IMR-90 (cell line): ENCODE data around the gene NR4A1. TPM values are rescaled to one million over a fixed set of nuclear protein-coding genes. Genes with fewer than 3 reads are reported as not detected.
A peak's percentile ranks its signal among the peaks of the same experiment; 100 is the strongest.

Experiments
- ATAC-seq: fragments of 200-7000 bp; cut with Tn5 transposase; 2 replicates; pipeline ENCODE4 v1.9.1; 2020; ENCODE audit warnings: low read depth, mild to moderate bottlenecking, moderate library complexity
- Bru-seq: library from RNA; stranded (reverse); fragments of 400-500 nt; gene quantifications from one replicate; lab custom pipeline; 2021; lab: Mats Ljungman, UMichigan
- BruChase-seq, 2 experiments: library from RNA; stranded (reverse); fragments of 400-500 nt; gene quantifications; one replicate each; lab custom pipeline; 2021; lab: Mats Ljungman, UMichigan
- BruUV-seq: library from RNA; stranded (reverse); fragments of 400-500 nt; replicated peaks from 2 replicates; lab custom pipeline; 2021; lab: Mats Ljungman, UMichigan
- CTCF ChIA-PET: fragments of 300-600 bp; formaldehyde crosslinking; extraction: SDS; loops from one replicate; lab custom pipeline; 2021; ENCODE audit warnings: antibody characterized with exemption; lab: Yijun Ruan, JAX
- POLR2A ChIA-PET: fragments of 300-600 bp; sonication (Branson Sonifier 250); formaldehyde crosslinking; loops from one replicate; lab custom pipeline; 2022; ENCODE audit warnings: antibody characterized with exemption; ENCODE audit not compliant: unreplicated experiment; lab: Charles Lee
- DNase-seq: peaks from one replicate; pipeline ENCODE4 v3.0.0; 2013
- H2AFZ ChIP-seq: replicated peaks from 2 replicates; pipeline ENCODE3; 2013; ENCODE audit warnings: low read length, mild to moderate bottlenecking; ENCODE audit not compliant: poor library complexity
- H2AK5ac ChIP-seq: 2 replicates; pipeline ENCODE4 v1.6.1; 2013; ENCODE audit warnings: low read depth, low read length, inconsistent platforms
- H2AK9ac ChIP-seq: replicated peaks from 2 replicates; pipeline ENCODE3; 2013; ENCODE audit warnings: mild to moderate bottlenecking, low read depth, low read length, moderate library complexity; ENCODE audit not compliant: poor library complexity
- H2BK120ac ChIP-seq: 2 replicates; pipeline ENCODE4 v1.6.1; 2013; ENCODE audit warnings: low read depth, low read length, inconsistent platforms
- H2BK15ac ChIP-seq: 3 replicates; pipeline ENCODE4 v1.6.1; 2013; ENCODE audit warnings: low read depth, low read length, inconsistent platforms
- H2BK20ac ChIP-seq: 2 replicates; pipeline ENCODE4 v1.6.1; 2013; ENCODE audit warnings: low read depth, mild to moderate bottlenecking, inconsistent platforms, low read length, moderate library complexity
- H2BK5ac ChIP-seq: 2 replicates; pipeline ENCODE4 v1.6.1; 2013; ENCODE audit warnings: mild to moderate bottlenecking, low read depth, low read length, inconsistent platforms; ENCODE audit not compliant: poor library complexity, severe bottlenecking
- H3K14ac ChIP-seq: replicated peaks from 2 replicates; pipeline ENCODE4 v1.6.1; 2013; ENCODE audit warnings: low read depth, low read length, inconsistent platforms
- H3K18ac ChIP-seq: 2 replicates; pipeline ENCODE4 v1.6.1; 2013; ENCODE audit warnings: low read depth, low read length, control low read depth
- H3K23ac ChIP-seq: 2 replicates; pipeline ENCODE4 v1.6.1; 2013; ENCODE audit warnings: low read depth, low read length, inconsistent platforms
- H3K27ac ChIP-seq: 2 replicates; pipeline ENCODE4 v1.5.1; 2013; ENCODE audit warnings: mild to moderate bottlenecking, control low read depth, low read length; ENCODE audit not compliant: insufficient read depth
- H3K27me3 ChIP-seq: 2 replicates; pipeline ENCODE4 v1.6.1; 2013; ENCODE audit warnings: low read length; ENCODE audit not compliant: control insufficient read depth, insufficient read depth
- H3K36me3 ChIP-seq: 2 replicates; pipeline ENCODE4 v1.6.1; 2013; ENCODE audit warnings: low read length, mixed read lengths; ENCODE audit not compliant: control insufficient read depth, insufficient read depth
- H3K4ac ChIP-seq: 2 replicates; pipeline ENCODE4 v1.6.1; 2013; ENCODE audit warnings: low read depth, low read length, inconsistent platforms
- H3K4me1 ChIP-seq: 2 replicates; pipeline ENCODE4 v1.6.1; 2013; ENCODE audit warnings: low read length, mixed read lengths; ENCODE audit not compliant: control insufficient read depth, insufficient read depth
- H3K4me2 ChIP-seq: 2 replicates; pipeline ENCODE4 v1.6.1; 2013; ENCODE audit warnings: low read depth, mild to moderate bottlenecking, control low read depth, low read length, moderate library complexity
- H3K4me3 ChIP-seq: 2 replicates; pipeline ENCODE4 v1.5.1; 2013; ENCODE audit warnings: low read depth, mild to moderate bottlenecking, control low read depth, low read length, moderate library complexity; ENCODE audit not compliant: insufficient read depth
- H3K56ac ChIP-seq: 2 replicates; pipeline ENCODE4 v1.6.1; 2013; ENCODE audit warnings: low read length, inconsistent platforms; ENCODE audit not compliant: insufficient read depth; ENCODE audit errors: extremely low read depth
- H3K79me1 ChIP-seq, 2 experiments: 2 replicates each; pipeline ENCODE4 v1.6.1; 2013; ENCODE audit warnings: low read length in 2 of 2, inconsistent platforms in 1 of 2, low read depth in 1 of 2
- H3K9ac ChIP-seq: 2 replicates; pipeline ENCODE4 v1.6.1; 2013; ENCODE audit warnings: low read depth, low read length, control low read depth
- H3K9me1 ChIP-seq: 2 replicates; pipeline ENCODE4 v1.6.1; 2013; ENCODE audit warnings: low read length, inconsistent platforms; ENCODE audit not compliant: insufficient read depth
- H3K9me3 ChIP-seq: 2 replicates; pipeline ENCODE4 v1.6.1; 2013; ENCODE audit warnings: low read length; ENCODE audit not compliant: control insufficient read depth, insufficient read depth
- H4K20me1 ChIP-seq: 2 replicates; pipeline ENCODE4 v1.6.1; 2013; ENCODE audit warnings: low read length, inconsistent platforms; ENCODE audit not compliant: insufficient read depth
- H4K5ac ChIP-seq: 2 replicates; pipeline ENCODE4 v1.6.1; 2013; ENCODE audit warnings: mild to moderate bottlenecking, low read depth, low read length, control low read depth
- H4K8ac ChIP-seq, 2 experiments: 2 replicates each; pipeline ENCODE4 v1.6.1; 2013; ENCODE audit warnings: low read depth in 2 of 2, low read length in 2 of 2, control low read depth in 1 of 2, inconsistent platforms in 1 of 2
- H4K91ac ChIP-seq: 2 replicates; pipeline ENCODE4 v1.6.1; 2013; ENCODE audit warnings: low read depth, low read length, inconsistent platforms; ENCODE audit not compliant: insufficient read depth
- CHD1 ChIP-seq: IDR thresholded peaks from 2 replicates; pipeline ENCODE4 v1.6.1; 2012; ENCODE audit warnings: low read depth, low read length, improper control_type of control experiment
- CTCF ChIP-seq: conservative IDR thresholded peaks from 2 replicates; pipeline ENCODE4 v1.5.1; 2012; ENCODE audit warnings: mild to moderate bottlenecking, low read depth, low read length, improper control_type of control experiment
- ELK1 ChIP-seq: fragments of 150-350 bp; IDR thresholded peaks from 2 replicates; pipeline ENCODE4 v1.6.1; 2016; ENCODE audit warnings: low read depth, mild to moderate bottlenecking, low read length, moderate library complexity, borderline replicate concordance
- MAZ ChIP-seq: IDR thresholded peaks from 2 replicates; pipeline ENCODE4 v1.6.1; 2012; ENCODE audit warnings: low read depth, mild to moderate bottlenecking, low read length, improper control_type of control experiment, moderate library complexity, borderline replicate concordance
- NFE2L2 ChIP-seq: fragments of 150-350 bp; IDR thresholded peaks from 2 replicates; pipeline ENCODE4 v1.6.1; 2016; ENCODE audit warnings: low read depth, mild to moderate bottlenecking, low read length
- POLR2A ChIP-seq: IDR thresholded peaks from 2 replicates; pipeline ENCODE4 v1.6.1; 2012; ENCODE audit warnings: mild to moderate bottlenecking, low read depth, low read length
- RAD21 ChIP-seq: IDR thresholded peaks from 2 replicates; pipeline ENCODE4 v1.6.1; 2012; ENCODE audit warnings: low read length, improper control_type of control experiment
- RCOR1 ChIP-seq: IDR thresholded peaks from 2 replicates; pipeline ENCODE4 v1.6.1; 2012; ENCODE audit warnings: mild to moderate bottlenecking, low read length, improper control_type of control experiment; ENCODE audit not compliant: insufficient replicate concordance
- SMC3 ChIP-seq: fragments of 150-350 bp; IDR thresholded peaks from 2 replicates; pipeline ENCODE4 v1.6.1; 2016; ENCODE audit warnings: low read depth, mild to moderate bottlenecking, antibody characterized with exemption, low read length, moderate library complexity
- USF2 ChIP-seq: fragments of 150-350 bp; IDR thresholded peaks from 2 replicates; pipeline ENCODE4 v1.6.1; 2017; ENCODE audit warnings: mild to moderate bottlenecking, antibody characterized with exemption, low read length, low read depth
- WGBS, 2 experiments: methylation state at CpG; one replicate each; pipeline versions ENCODE4 v1.1.5 to v1.1.7; 2013; ENCODE audit warnings: missing lambda C conversion rate in 2 of 2; ENCODE audit not compliant: insufficient read length in 1 of 2; ENCODE audit errors: extremely low coverage in 2 of 2; 5-methylcytosine and 5-hydroxymethylcytosine counted together
- dilution Hi-C: fragments of 300-500 bp; cut with HindIII; formaldehyde crosslinking; loops from one replicate; pipeline ENCODE4 v1.14.3; 2018; ENCODE audit warnings: low sequenced_read_pairs; ENCODE audit not compliant: unreplicated experiment
- in situ Hi-C: fragments of 300-500 bp; cut with MboI; formaldehyde crosslinking; loops from 3 replicates; pipeline ENCODE4 v1.14.3; 2019; ENCODE audit warnings: low sequenced_read_pairs, inconsistent platforms, mixed read lengths
- intact Hi-C: fragments of 100-400 bp; cut with micrococcal nuclease; formaldehyde crosslinking; loops from 2 replicates; pipeline ENCODE4 v1.10.0; 2022
- long read RNA-seq: library from polyadenylated mRNA; unstranded; transcript quantifications from one replicate; pipeline ENCODE4 v2.0.0, GENCODE V29; 2021; ENCODE audit not compliant: unreplicated experiment
- polyA plus RNA-seq, 3 experiments: library from polyadenylated mRNA; depleted of rRNA; stranded (reverse); fragments of >200 nt; gene quantifications; 2 replicates each; pipeline ENCODE4 v1.2.3, GENCODE V29; 2012; ENCODE audit warnings: low replicate concordance in 1 of 3
- total RNA-seq: library from RNA; depleted of rRNA; stranded (reverse); fragments of >200 nt; gene quantifications from 2 replicates; pipeline ENCODE4 v1.2.3, GENCODE V29; 2012; rRNA removed

The NR4A1 gene
- total RNA-seq (6.6 and 23.1 TPM in 2 replicates), polyA plus RNA-seq (2012; rRNA removed) (34.1 and 120 TPM in 2 replicates), Bru-seq, nascent RNA (percentile 75 among the genes with signal in this experiment), BruChase-seq, experiment 1, labeled RNA remaining after a 6-hour chase (percentile 31 among the genes with signal in this experiment), BruChase-seq, experiment 2, labeled RNA remaining after a 2-hour chase (percentile 36 among the genes with signal in this experiment)
- polyA plus RNA-seq (2012; cell fraction: cytosol; rRNA removed), result 127 and 458 TPM in 2 replicates
- polyA plus RNA-seq (2012; cell fraction: nucleus; rRNA removed; ENCODE audit: low replicate concordance), result 1,801 and 2,637 TPM in 2 replicates
- long read RNA-seq, partial matches to known transcripts, result 2 of 8 reads
- long read RNA-seq, other reads (novel, unspliced or antisense), result 3 of 8 reads

- in situ Hi-C loops, result no loop called here
- ATAC-seq, result peak; percentile 97
- 1% methylated on average over 30 of the region's 77 CpGs; no CpG with 5 or more reads in 1 of the 2 experiments for WGBS, 2 experiments
- peak; percentile 95 for TF ChIP-seq MAZ
- peak; percentile 97 for TF ChIP-seq POLR2A
- TF ChIP-seq NFE2L2, result peak; percentile 29; the same call in 1 of the 2 replicates
- TF ChIP-seq RCOR1, result no peak
- TF ChIP-seq ELK1, result peak; percentile 98
- TF ChIP-seq CTCF, result peak; percentile 47; the same call in 1 of the 2 replicates
- no peak; the same call in none of the 2 replicates for TF ChIP-seq RAD21
- TF ChIP-seq CHD1, result peak; percentile 39
- peak; percentile 43; the same call in 1 of the 2 replicates for TF ChIP-seq SMC3
- TF ChIP-seq USF2, result no peak; the same call in 1 of the 2 replicates
Observed at GRCh38 chr12:52050758-52051541, at the start of gene NR4A1. Gene NR4A1 (plus strand): TSS chr12:52051442. CDS start chr12:52054329, 2,887 bp downstream.

More at GRCh38 chr12:52050758-52051541, at the start of gene NR4A1:
- Histone ChIP-seq H2AK9ac (peak within 1 kb of the TSS; percentile 68), H2AFZ (peak within 1 kb of the TSS; percentile 83), H2BK120ac (peak within 1 kb of the TSS; percentile 86), H3K4me2 (peak within 1 kb of the TSS; percentile 88), H3K27me3 (no peaks in the 10 kb centered on the region), H3K27ac (peak within 1 kb of the TSS; percentile 86), H3K18ac (peak within 1 kb of the TSS; percentile 81), H3K9me3 (no peaks in the 10 kb centered on the region), H3K36me3 (peaks cover 15% of the 10 kb centered on the region), H2BK5ac (peak within 1 kb of the TSS; percentile 95), H4K91ac (peak within 1 kb of the TSS; percentile 43), H2AK5ac (peak within 1 kb of the TSS; percentile 88), H2BK15ac (peak within 1 kb of the TSS; percentile 59; the same call in 1 of the 3 replicates), H3K4ac (peak within 1 kb of the TSS; percentile 77), H4K8ac (peak within 1 kb of the TSS; percentile 68 to 84), H4K20me1 (peaks cover 36% of the 10 kb centered on the region), H3K14ac (peak within 1 kb of the TSS; percentile 78), H3K4me1 (peaks cover 18% of the 10 kb centered on the region), H3K9me1 (peaks cover 14% of the 10 kb centered on the region; the same call in 1 of the 2 replicates), H2BK20ac (peak within 1 kb of the TSS; percentile 32; the same call in 1 of the 2 replicates), H4K5ac (peak within 1 kb of the TSS; percentile 88), H3K9ac (peak within 1 kb of the TSS; percentile 89), H3K56ac (peak within 1 kb of the TSS; percentile 62; the same call in 1 of the 2 replicates), H3K79me1 (peaks cover 0 to 69% of the 10 kb centered on the region in 2 experiments; a peak in 2 of 4 replicates), H3K4me3 (peak within 1 kb of the TSS; percentile 97), H3K23ac (peak within 1 kb of the TSS; percentile 77)
- intact Hi-C loops (loop anchor here (1.0 kb wide), 1 partner anchor 13 kb away; no protein-coding TSS in a partner anchor), dilution Hi-C loops (no loop called here)
- CTCF ChIA-PET, result interaction anchor here (0.6 to 1.5 kb wide), 6 partner anchors 13 to 58 kb away, joined by 3 to 5 read pairs (median 4); no protein-coding TSS in a partner anchor
- DNase-seq, result peak; percentile 95
- POLR2A ChIA-PET, result interaction anchor here (0.6 to 1.2 kb wide), 3 partner anchors 18 to 762 kb away, joined by 4 to 6 read pairs (median 5); no protein-coding TSS in a partner anchor
- BruUV-seq, result TSS peak; percentile 91
